HG03457 (cell line): Measurements from ENCODE around the gene CCDC178.
"Not testable (repeated sequence)": the region's sequence is repeated elsewhere in the genome, so short reads cannot be mapped to it uniquely, and the experiment has no call there.

Experiments used
- ATAC-seq: cut with Tn5 transposase; IDR thresholded peaks from one replicate; pipeline ENCODE4 v1.9.1; 2021; ENCODE audit warnings: moderate number of reproducible peaks; ENCODE audit not compliant: unreplicated experiment

The CCDC178 gene

GRCh38 chr18:33022370-33022769, 418.2 kb downstream of the CCDC178 start:
- ATAC-seq, result no peak

- ATAC-seq, result no peak
Observed at GRCh38 chr18:33020877-33021276, 419.6 kb downstream of the CCDC178 start.

- no peak for ATAC-seq
Observed at GRCh38 chr18:33014060-33014796, 426.3 kb downstream of the CCDC178 start.

- ATAC-seq, result no peak
Observed at GRCh38 chr18:33010149-33010548, 430.4 kb downstream of the CCDC178 start.

- ATAC-seq, result no peak
Observed at GRCh38 chr18:32998921-32999320, 441.6 kb downstream of the CCDC178 start.

- no peak for ATAC-seq
Observed at GRCh38 chr18:32998285-32998684, 442.2 kb downstream of the CCDC178 start.

- no peak for ATAC-seq
Observed at GRCh38 chr18:32983721-32984120, 456.8 kb downstream of the CCDC178 start.

GRCh38 chr18:32980896-32981295, 459.6 kb downstream of the CCDC178 start:
- no peak for ATAC-seq

GRCh38 chr18:32975501-32975900, 465.0 kb downstream of the CCDC178 start:
- ATAC-seq, result no peak

GRCh38 chr18:32975163-32975436, 465.4 kb downstream of the CCDC178 start:
- ATAC-seq, result no peak

GRCh38 chr18:32974421-32975162, 465.9 kb downstream of the CCDC178 start:
- ATAC-seq, result peak; percentile 74

GRCh38 chr18:32968248-32968647, 472.3 kb downstream of the CCDC178 start:
- ATAC-seq, result no peak

GRCh38 chr18:32966141-32966540, 474.4 kb downstream of the CCDC178 start:
- ATAC-seq, result no peak

- ATAC-seq, result no peak
Observed at GRCh38 chr18:32961538-32961937, 479.0 kb downstream of the CCDC178 start.

- ATAC-seq, result peak; percentile 57
Observed at GRCh38 chr18:32958746-32959145, 481.8 kb downstream of the CCDC178 start.

- no peak for ATAC-seq
Observed at GRCh38 chr18:32956591-32957315, 483.8 kb downstream of the CCDC178 start.

- not testable (repeated sequence) for ATAC-seq
Observed at GRCh38 chr18:32952318-32952717, 488.2 kb downstream of the CCDC178 start.

- ATAC-seq, result no peak
Observed at GRCh38 chr18:32937597-32937996, 502.9 kb downstream of the CCDC178 start.

GRCh38 chr18:32937066-32937465, 503.5 kb downstream of the CCDC178 start:
- no peak for ATAC-seq

GRCh38 chr18:32934201-32934600, 506.3 kb downstream of the CCDC178 start:
- no peak for ATAC-seq

GRCh38 chr18:32930695-32931301, 509.7 kb downstream of the CCDC178 start:
- ATAC-seq, result peak; percentile 95
